ENCODE results near the gene OR7G1.

The OR7G1 gene

GRCh38 chr19:9115307-9115813, at the start of gene OR7G1:
Gene OR7G1 (minus strand): TSS chr19:9115763. CDS start chr19:9115763, 0 bp downstream.
- no peak for DNase-seq

- DNase-seq: no peak
Measured at GRCh38 chr19:9165261-9165660, 49.7 kb upstream of the OR7G1 start.

- no peak for DNase-seq
Measured at GRCh38 chr19:9161427-9161826, 45.9 kb upstream of the OR7G1 start.

GRCh38 chr19:9159891-9160290, 44.3 kb upstream of the OR7G1 start:
- DNase-seq: no peak

- no peak for DNase-seq
Measured at GRCh38 chr19:9156304-9156703, 40.7 kb upstream of the OR7G1 start.

GRCh38 chr19:9155591-9155990, 40.0 kb upstream of the OR7G1 start:
- no peak for DNase-seq

- DNase-seq: no peak
Measured at GRCh38 chr19:9151367-9151766, 35.8 kb upstream of the OR7G1 start.

- no peak for DNase-seq
Measured at GRCh38 chr19:9150650-9151049, 35.1 kb upstream of the OR7G1 start.

GRCh38 chr19:9149997-9150396, 34.4 kb upstream of the OR7G1 start:
- no peak for DNase-seq

- no peak for DNase-seq
Measured at GRCh38 chr19:9148697-9149096, 33.1 kb upstream of the OR7G1 start.

GRCh38 chr19:9146882-9147281, 31.3 kb upstream of the OR7G1 start:
- DNase-seq: no peak

- DNase-seq: no peak
Measured at GRCh38 chr19:9144920-9145319, 29.4 kb upstream of the OR7G1 start.

- DNase-seq: peak; percentile 90
Measured at GRCh38 chr19:9140159-9140874, 24.8 kb upstream of the OR7G1 start, which contains the start of gene ZNF317. Gene ZNF317 (plus strand): TSS chr19:9140397. CDS start chr19:9156017, 15,620 bp downstream.

GRCh38 chr19:9139609-9140158, 24.1 kb upstream of the OR7G1 start:
- DNase-seq: peak; percentile 48

GRCh38 chr19:9132422-9132821, 16.9 kb upstream of the OR7G1 start:
- no peak for DNase-seq

GRCh38 chr19:9130965-9131364, 15.4 kb upstream of the OR7G1 start:
- no peak for DNase-seq

GRCh38 chr19:9128171-9128570, 12.6 kb upstream of the OR7G1 start:
- no peak for DNase-seq

- no peak for DNase-seq
Measured at GRCh38 chr19:9126900-9127405, 11.4 kb upstream of the OR7G1 start, which contains the start of gene OR7G3. Gene OR7G3 (minus strand): TSS chr19:9126950. CDS start chr19:9126950, 0 bp downstream.

- DNase-seq: no peak
Measured at GRCh38 chr19:9116547-9116946, 984 bp upstream of the OR7G1 start.

- DNase-seq: no peak
Measured at GRCh38 chr19:9109959-9110358, 5.6 kb downstream of the OR7G1 start.

GRCh38 chr19:9107375-9107774, 8.2 kb downstream of the OR7G1 start, which contains the start of gene OR7G2:
Gene OR7G2 (minus strand): TSS chr19:9107475. CDS start chr19:9103243, 4,232 bp downstream.
- DNase-seq: no peak

GRCh38 chr19:9086761-9087160, 28.8 kb downstream of the OR7G1 start, which contains the start of gene OR1M1:
Gene OR1M1 (plus strand): TSS chr19:9087061. CDS start chr19:9093245, 6,184 bp downstream.
- DNase-seq: no peak

GRCh38 chr19:9078651-9079050, 36.9 kb downstream of the OR7G1 start:
- no peak for DNase-seq

- no peak for DNase-seq
Measured at GRCh38 chr19:9076901-9077300, 38.7 kb downstream of the OR7G1 start.
